NCI-H2081 treated with DMSO at 0.1 percent for 48 hours (cell line): ENCODE data around the gene SDC4.

Experiments used
- DNase-seq: peaks from one replicate; lab custom pipeline; 2025; lab: John Stamatoyannopoulos, UW

The SDC4 gene

DNA sequence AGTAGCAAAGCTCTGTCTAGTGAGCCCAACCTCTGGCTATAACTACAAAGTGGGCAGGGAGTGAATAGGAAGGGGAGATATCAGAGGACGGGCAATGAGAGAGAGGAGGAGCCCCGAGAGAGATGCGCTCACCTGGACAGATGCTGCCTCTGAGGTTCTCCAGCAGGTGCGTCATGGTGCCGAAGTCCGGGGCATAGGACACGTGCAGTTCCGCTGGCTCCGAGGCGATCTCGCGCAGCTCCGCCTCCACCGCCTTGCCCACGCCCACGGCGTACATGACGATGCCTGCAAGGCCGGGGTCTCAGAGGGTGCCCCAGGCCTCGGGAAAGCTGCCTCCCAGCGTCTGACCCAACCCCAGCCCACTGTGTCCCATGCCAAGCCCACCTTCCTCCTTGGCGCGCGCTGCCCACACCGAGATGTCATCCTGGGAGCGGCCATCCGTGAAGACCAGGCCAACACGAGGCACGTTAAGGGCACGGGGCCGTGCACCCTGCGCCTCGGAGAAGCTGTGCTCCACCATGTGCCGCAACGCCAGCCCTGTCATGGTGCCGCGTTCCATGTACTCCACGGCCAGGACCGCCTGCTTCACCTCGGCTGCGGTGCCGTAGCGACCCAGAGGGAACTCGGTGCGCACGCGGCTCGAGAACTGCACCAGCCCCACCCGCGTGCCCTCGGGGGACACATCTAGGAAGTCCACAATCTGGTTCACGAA lies 50.3 kb downstream of the SDC4 start:
- DNase-seq, result no peak

DNA sequence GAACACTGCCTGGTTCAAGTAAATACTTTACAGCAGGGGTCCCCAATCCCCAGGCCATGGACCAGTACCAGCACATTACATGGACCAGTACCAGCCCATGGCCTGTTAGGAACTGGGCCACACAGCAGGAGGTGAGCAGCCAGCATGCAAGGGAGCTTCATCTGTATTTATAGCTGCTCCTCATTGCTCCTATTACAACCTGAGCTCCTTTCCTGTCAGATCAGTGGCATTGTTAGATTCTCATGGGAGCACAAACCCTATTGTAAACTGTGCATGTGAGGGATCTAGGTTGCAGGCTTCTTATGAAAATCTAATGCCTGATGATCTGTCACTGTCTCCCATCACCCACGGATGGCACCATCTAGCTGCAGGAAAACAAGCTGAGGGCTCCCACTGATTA lies 53.6 kb downstream of the SDC4 start:
- no peak for DNase-seq

DNA sequence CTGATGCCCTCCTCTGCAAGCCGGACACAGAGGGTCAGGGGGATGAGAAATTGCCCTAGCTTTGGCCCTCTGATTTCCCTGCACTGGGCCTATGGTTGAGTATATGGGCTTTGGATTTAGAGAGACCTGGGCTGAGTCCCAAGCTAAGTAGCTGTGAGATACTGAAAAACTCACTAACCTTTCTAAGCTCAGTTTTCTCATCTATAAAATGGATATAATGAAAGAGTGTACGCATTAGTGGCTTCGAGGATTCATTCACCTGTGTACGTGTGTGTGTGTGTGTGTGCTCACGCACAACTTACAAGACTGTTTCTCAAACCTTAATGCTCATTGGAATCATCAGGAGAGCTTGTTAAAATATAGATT lies 54.2 kb downstream of the SDC4 start:
- no peak for DNase-seq

DNA sequence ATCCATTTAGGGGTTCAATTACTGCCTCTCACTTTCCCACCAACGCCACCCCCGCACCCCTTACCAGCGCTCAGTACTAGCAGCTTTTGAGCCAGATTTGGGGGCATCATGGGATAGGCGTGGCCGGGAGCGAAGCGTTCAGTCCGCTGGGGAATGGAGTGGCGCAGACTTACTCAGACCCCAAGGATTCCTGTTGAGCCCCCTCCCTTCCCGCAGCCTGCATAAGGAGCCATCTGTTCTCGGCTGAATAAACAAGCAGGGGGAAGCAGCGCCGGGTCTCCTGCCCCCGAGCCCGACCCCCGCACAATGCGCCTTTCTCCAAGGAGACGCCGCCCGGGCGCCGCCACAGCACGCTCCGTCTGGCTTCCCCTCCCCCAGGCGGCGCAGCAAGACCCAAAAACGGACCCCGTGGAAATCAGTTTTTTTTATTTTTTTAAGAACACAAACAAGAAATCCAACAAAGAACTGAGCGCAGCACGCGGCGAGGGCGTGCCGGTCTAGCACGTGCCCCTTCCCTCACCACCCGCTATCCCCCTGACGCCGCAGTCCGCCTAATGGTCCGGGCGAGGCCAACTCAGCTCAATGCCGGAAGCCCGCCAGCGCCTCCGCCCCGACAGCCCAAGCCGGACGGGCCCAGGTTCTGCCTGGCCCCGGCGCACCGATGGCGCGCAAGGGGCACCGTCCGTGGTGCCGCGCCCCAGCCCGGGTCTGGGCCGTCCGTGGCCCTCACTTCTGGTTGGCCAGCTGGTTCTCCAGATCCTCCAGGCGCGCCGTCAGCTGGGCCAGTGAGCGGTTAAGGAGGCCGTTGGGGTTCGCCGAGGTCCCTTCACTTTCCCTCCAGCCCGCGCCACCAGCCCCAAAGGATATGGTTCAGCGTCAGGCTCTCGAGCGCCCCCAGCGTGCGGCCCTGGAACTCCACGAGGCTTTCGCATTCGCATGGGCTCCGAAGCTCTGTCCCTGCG lies 54.9 kb downstream of the SDC4 start:
- DNase-seq, result no peak

DNA sequence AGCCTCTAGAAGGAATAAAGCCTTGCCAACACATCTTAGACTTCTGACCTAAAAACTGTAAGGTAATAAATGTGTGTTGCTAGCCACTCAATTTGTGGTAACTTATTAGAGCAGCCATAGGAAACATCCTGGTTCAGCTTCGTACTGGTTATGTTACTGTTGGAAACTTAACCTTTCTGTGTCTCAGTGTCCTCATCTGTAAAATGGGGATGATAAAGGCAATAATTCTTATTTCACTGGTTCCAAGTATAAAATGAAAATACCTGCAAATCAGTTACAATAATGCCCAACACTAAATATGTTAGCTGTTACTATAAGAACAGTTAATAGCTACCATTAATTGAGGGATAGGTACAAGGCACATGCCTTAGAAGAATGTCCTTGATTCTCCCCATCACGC lies 55.9 kb downstream of the SDC4 start:
- DNase-seq, result no peak

DNA sequence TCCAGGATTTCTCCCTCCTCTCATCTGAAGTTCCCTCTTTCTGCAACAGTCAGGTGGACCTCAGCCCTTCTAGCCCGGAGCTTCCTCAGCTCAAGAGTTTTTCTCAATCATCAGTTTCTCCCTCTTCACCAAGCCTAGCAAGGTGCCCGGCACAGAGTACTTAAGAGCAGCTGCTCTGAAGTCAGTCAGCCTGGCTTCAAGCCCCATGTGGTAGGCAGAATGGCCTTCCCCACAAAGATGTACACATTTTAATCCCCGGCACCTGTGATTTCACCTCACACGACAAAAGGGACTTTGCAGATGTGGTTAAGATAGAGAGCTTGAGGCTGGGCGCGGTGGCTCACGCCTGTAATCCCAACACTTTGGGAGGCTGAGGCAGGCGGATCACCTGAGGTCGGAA lies 56.7 kb downstream of the SDC4 start:
- no peak for DNase-seq

DNA sequence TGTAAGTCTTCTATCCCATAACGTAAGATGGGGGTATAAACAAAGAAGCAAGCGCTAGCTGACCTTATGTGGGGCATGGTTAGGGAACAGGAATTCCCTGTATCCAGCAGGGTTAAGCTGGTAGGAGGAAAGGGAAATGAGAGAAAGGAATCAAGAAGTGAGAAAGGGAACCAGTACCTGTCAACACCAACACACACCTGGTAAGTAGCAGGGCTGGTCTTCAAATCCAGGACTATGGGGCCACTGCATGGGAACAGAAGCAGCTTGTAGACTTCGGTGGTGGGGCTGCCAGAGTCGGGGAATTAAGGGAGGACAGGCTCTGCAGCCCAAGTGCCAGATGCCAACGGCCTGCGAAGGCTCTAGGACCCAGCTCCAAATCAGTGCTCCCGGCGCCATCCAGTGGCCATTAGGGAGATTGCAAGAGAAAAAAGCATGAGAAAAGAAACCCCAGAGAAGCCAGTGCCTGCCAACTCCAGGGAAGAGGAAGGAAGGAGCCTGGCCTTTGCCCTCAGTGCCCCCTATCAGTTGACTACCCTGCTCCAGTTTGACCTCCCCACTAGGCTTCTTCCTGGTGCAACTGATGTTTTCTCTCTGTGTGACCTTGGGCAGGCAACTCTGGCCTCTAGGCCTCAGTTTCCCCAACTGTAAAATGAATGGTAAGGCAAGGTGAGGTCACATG lies 57.4 kb downstream of the SDC4 start:
- no peak for DNase-seq

DNA sequence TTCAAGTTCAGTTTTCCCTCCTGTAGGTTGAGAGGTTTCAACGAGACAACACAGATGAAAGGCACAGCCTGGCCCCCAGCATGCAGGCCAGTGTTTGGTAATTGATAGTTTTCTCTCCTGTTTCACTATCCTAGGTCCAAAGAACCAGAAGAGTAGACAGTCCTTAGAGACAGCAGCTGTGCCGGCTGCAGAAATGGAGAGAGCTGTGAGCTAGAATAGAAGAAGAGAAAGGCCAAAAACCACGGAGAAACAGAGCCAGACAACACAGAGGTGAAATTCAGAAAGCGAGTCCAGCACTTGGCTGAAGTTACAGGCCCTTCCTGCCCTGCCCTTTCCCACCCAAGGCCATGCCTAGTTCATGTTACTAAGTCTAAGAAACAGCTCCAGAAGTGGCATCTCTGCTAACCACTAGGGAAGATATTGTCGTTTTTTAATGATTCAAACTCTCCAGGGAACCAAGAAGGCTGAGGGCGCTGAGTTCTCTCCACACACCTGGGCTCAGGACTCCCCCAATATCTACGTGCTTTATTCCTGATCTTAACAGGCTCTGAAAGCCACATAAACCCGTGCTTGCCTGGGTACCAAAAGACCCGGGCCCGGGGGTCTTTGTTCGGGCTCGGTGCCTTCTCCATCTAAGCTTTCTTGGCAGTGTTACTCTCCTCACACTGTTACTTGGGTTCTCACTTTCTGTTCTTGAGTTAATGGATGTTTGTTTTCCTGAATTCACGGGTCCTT lies 58.1 kb downstream of the SDC4 start:
- DNase-seq, result no peak

DNA sequence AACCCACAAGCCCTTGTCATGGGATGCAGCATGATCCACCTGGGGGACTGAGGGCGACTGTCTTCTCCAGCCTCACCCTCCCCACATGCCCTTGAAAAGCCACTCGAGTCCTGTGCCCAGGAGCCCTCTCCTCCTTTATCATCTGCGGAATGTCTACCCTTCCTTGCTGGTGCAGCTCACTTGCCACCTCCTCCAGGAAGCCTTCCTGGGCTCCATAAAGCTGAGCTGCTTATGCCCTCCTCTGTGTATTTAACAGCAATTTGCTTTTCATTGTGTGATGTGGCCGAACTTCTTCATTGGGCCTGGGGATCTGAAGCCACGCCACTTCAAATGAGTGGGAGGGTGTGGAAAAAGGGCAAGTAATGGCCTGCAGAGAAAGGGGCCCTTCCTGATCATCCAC lies 59.4 kb downstream of the SDC4 start:
- DNase-seq, result no peak

DNA sequence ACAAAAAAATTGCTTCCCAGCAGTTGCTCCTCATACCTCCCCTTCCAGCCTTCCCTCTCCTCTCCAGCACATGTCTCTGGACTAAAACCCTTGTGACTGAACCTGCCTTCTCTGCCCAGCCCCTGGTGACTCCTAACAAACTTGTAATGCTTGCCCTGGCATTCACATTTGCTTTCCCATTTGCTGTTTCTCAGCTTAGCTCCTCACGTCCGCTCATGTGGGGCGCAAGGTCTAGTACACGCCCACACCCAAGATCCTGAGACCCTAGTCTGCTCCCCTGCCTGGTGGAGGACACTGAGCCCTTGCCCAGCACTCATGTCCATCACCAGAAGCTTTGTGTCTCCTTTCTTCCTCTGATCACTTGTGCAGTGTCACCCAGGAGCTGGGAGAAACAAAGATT lies 59.8 kb downstream of the SDC4 start:
- DNase-seq, result no peak

DNA sequence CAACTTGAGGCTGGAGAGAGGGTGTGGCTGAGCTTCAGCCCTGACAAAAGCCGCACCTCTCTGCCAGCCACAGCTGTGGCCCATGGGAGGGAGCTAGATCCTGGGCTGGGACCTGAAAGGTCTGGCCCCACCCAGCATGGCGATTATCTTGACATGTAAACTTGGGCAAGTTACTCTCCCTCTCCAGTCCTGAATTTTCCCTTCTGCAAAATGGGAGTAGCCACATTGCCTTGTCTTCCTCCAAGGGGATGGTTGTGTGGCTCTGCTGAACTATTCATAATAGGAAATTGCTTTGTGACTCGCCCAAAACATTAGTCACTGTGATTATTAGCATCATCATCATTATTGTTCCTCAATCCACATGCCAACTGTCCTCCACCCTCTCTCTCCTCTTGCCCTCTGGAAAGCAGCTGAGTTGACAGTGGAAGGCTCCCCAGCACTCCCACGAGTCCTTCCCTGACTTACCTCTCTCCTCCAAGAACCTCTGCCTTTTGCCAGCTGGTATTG lies 64.6 kb downstream of the SDC4 start:
- DNase-seq, result no peak

DNA sequence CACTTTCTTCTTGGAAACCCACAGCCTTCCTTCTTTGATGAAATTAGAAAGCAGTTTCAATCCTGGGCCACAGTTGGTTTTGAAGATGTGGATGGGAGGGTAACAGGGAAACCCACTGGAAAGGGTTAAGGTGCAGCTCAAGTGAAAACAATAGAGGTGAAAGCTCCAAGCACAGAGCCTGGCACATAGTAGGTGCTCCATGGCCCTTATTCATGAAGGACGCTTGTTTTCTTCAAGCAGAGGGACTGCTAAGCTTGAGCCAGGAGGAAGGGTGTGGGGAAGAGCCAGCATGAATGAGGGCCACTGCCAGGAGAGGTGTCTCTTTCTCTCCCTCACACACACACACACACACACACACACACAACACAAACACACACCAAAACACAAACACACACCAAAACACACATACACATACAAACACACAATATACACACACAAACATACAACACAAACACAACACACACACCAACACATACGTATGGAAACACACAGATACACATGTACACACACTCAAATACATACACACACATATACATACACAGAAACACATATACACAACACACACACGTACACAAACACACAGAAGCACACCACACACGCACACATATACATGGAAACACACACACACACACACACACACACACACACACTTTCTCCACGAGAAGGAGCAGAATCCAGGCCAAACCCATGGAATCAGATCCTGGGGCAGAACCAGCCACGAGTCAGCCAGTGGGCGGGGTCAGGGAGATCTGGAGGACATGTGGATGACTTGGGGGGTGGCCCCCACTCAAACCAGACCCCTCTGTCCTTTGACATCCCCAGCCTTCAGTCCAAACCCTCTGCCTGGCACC lies 65.3 kb downstream of the SDC4 start:
- no peak for DNase-seq

DNA sequence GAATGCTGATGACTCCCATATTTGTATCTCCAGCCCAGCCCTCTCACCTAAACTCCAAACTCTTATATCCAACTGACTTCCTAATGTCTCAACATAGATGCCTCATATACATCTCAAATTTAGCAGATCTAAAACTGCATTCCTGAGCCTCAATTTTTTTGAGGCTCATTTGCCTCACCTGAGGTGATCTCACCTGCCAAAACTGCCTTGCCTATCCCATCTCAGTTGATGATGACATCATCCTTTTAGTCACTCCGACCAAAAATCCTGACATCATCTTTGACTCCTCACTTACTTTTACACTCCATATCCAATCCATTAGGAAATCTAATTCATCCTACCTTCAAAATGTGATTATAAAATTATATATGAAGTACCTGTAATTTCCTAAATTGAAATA lies 68.2 kb downstream of the SDC4 start:
- DNase-seq, result no peak

DNA sequence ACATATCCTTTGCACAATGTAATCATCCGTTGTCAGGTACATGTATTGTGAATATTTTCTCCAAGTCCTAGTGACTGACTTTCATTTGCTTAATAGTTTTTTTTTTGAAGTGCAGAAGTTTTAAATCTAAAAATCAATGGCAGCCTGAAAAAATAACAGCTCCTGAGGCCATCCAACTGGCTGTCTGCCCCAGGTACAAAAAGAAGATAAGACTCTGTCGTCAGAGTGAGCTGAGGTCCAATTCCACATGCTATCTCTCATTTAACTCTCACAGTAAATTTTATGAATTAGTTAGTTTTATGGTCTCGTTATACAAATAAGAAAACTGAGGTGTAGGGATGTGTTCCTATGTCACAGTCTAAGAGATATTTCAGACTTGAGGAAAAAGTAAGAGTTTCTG lies 72.9 kb downstream of the SDC4 start:
- DNase-seq, result no peak
